ENCODE measurements around the gene VGF.
A peak's percentile ranks its signal among the peaks of the same experiment; 100 is the strongest.
"Not testable (repeated sequence)": the region's sequence is repeated elsewhere in the genome, so short reads cannot be mapped to it uniquely, and the experiment has no call there.

The VGF gene

GRCh38 chr7:101133621-101134398 lies 31.6 kb downstream of the VGF start:
- no peak for DNase-seq

- DNase-seq, result not testable (repeated sequence)
Measured at GRCh38 chr7:101132626-101133600, 32.5 kb downstream of the VGF start.

- DNase-seq, result no peak
Measured at GRCh38 chr7:101129603-101130117, 35.7 kb downstream of the VGF start.

- DNase-seq, result no peak
Measured at GRCh38 chr7:101128040-101128834, 37.1 kb downstream of the VGF start.

GRCh38 chr7:101127460-101128039 lies 37.8 kb downstream of the VGF start:
- no peak for DNase-seq

- peak; percentile 54 for DNase-seq
Measured at GRCh38 chr7:101126651-101127459, 38.5 kb downstream of the VGF start, which contains the start of gene SERPINE1. Gene SERPINE1 (plus strand): TSS chr7:101127104. CDS start chr7:101128394, 1,290 bp downstream.

GRCh38 chr7:101125989-101126650 lies 39.2 kb downstream of the VGF start:
- DNase-seq, result no peak

- DNase-seq, result no peak
Measured at GRCh38 chr7:101124376-101125056, 40.9 kb downstream of the VGF start.

- DNase-seq, result no peak
Measured at GRCh38 chr7:101123703-101124068, 41.7 kb downstream of the VGF start.

- DNase-seq, result no peak
Measured at GRCh38 chr7:101122933-101123702, 42.3 kb downstream of the VGF start.

GRCh38 chr7:101121991-101122932 lies 43.1 kb downstream of the VGF start:
- DNase-seq, result no peak

- not testable (repeated sequence) for DNase-seq
Measured at GRCh38 chr7:101121631-101121990, 43.8 kb downstream of the VGF start.

GRCh38 chr7:101120315-101120714 lies 45.1 kb downstream of the VGF start:
- DNase-seq, result no peak

- no peak for DNase-seq
Measured at GRCh38 chr7:101119876-101120275, 45.5 kb downstream of the VGF start.

- DNase-seq, result no peak
Measured at GRCh38 chr7:101118856-101119255, 46.5 kb downstream of the VGF start.

- no peak for DNase-seq
Measured at GRCh38 chr7:101116898-101117297, 48.5 kb downstream of the VGF start.

GRCh38 chr7:101115215-101115614 lies 50.2 kb downstream of the VGF start:
- no peak for DNase-seq

- no peak for DNase-seq
Measured at GRCh38 chr7:101114492-101114891, 50.9 kb downstream of the VGF start.

Data from activated T-cell treated with anti-CD3 and anti-CD28 coated beads, Interleukin-2, amount 50 U/mL, for 1 hour (primary cell).